ENCODE measurements around the gene SLC5A9. TPM values are rescaled to one million over a fixed set of nuclear protein-coding genes. Genes with fewer than 3 reads are reported as not detected.
"Not testable (repeated sequence)": the region's sequence is repeated elsewhere in the genome, so short reads cannot be mapped to it uniquely, and the experiment has no call there.

Gene SLC5A9
- polyA plus RNA-seq, 10 donors = 0.86 to 3.5 (median 1.6) TPM

GRCh38 chr1:48236716-48237470 lies 14.4 kb downstream of the SLC5A9 start:
- peak in 2 of 3 donors; percentile 19 to 48 for DNase-seq

GRCh38 chr1:48242141-48242736 lies 19.7 kb downstream of the SLC5A9 start:
- no peak for DNase-seq

GRCh38 chr1:48245106-48245505 lies 22.6 kb downstream of the SLC5A9 start:
- peak in 2 of 3 donors; percentile 16 to 34 for DNase-seq

DNA sequence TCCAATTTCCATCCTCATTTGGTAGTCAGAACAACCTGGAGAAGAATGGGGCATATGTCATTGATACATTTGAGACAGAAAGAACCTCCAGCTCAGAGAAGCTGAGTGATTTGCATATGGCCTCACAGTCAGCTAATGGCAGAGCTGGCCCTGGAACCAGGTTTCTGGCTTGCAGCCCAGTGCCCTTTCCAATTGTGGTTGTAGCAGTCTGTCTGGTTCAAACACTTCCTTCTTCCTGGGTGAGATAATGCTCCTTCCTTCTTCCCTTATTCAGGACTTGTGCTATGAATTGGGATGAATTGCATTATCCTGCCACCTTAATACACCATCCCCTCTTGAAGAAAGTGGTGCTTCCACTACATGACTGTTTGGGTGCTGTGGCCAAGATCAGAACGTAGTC lies 24.2 kb downstream of the SLC5A9 start:
- DNase-seq = no peak

DNA sequence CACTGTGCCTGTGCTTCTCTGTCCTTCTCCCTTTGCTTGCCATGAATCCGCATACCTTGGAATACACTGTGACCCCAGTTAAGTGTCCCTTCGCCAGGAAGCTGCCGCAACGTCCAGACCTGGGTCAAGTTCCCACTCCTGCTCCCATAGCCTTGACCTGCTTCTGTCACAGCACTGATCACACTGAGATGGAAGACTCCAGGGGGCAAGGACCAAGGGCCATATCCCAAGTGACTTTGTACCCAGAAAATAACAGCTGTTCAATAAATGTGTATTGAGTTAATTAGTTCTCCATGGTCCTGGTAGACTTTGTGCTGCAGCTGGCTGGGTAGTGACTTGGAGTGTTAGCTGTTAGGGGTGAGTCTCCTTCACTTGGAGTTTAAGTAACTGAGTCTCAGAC lies 25.8 kb downstream of the SLC5A9 start:
- no peak for DNase-seq

- no peak for DNase-seq
These were observed 27.4 kb downstream of the SLC5A9 start for GRCh38 chr1:48249868-48250267.

- no peak for DNase-seq
These were observed 28.1 kb downstream of the SLC5A9 start for GRCh38 chr1:48250572-48250971.

- DNase-seq = no peak
These were observed 28.8 kb downstream of the SLC5A9 start for GRCh38 chr1:48251323-48251722.

DNA sequence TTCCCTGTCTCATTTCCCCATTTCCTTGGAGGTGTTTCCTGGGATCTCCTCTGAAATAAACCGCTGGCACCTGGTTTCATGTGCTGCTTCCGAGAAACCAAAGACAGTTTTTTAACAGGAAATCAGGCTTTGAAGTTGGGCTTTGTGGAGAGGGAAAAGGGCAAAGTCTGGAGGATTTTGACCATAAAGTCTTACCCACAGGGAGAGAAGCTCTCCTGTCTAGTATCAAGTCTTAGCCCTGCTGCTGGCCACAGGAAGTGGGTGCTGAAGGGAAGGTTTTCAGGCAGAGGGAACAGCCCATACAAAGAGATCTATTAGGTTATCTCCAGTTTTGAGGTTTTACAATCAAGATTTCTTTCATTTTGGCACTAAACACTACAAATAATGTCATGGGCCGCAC lies 29.3 kb downstream of the SLC5A9 start:
- no peak for DNase-seq

DNA sequence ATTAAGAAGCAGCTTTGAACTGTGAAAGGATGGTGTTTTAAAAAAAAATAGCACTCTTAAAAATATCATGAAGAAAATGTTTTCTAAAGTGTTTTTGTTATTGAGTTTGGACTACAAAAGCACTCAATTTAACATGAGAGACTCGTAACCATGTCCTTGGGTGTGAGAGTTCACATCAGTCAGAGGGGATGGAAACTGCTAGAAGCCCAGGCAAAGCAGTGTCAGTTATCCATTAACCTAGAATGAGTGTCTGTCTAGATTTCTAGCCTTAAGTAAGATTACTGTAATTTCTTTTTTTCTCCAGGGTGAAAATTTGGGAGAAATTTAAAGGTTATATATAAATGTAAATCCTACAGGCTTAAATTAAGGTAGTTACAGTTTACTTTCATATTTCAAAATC lies 31.7 kb downstream of the SLC5A9 start:
- no peak for DNase-seq

GRCh38 chr1:48258106-48258505 lies 35.6 kb downstream of the SLC5A9 start:
- no peak for DNase-seq

- DNase-seq = no peak
These were observed 39.4 kb downstream of the SLC5A9 start for GRCh38 chr1:48261881-48262400.

GRCh38 chr1:48263041-48263440 lies 40.5 kb downstream of the SLC5A9 start:
- peak in 1 of 3 donors; percentile 15 for DNase-seq

GRCh38 chr1:48266576-48266975 lies 44.1 kb downstream of the SLC5A9 start:
- peak in 1 of 3 donors; percentile 34 for DNase-seq

DNA sequence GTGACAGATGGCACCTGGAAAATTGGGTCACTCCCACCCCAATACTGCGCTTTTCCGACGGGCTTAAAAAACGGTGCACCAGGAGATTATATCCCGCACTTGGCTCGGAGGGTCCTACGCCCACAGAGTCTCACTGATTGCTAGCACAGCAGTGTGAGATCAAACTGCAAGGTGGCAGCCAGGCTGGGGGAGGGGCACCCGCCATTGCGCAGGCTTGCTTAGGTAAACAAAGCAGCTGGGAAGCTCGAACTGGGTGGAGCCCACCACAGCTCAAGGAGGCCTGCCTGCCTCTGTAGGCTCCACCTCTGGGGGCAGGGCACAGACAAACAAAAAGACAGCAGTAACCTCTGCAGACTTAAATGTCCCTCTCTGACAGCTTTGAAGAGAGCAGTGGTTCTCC lies 54.9 kb downstream of the SLC5A9 start:
- DNase-seq = not testable (repeated sequence)

DNA sequence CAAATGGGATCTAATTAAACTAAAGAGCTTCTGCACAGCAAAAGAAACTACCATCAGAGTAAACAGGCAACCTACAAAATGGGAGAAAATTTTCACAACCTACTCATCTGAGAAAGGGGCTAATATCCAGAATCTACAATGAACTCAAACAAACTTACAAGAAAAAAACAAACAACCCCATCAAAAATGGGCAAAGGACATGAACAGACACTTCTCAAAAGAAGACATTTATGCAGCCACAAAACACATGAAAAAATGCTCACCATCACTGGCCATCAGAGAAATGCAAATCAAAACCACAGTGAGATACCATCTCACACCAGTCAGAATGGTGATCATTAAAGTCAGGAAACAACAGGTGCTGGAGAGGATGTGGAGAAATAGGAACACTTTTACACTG lies 59.8 kb downstream of the SLC5A9 start:
- not testable (repeated sequence) for DNase-seq

DNA sequence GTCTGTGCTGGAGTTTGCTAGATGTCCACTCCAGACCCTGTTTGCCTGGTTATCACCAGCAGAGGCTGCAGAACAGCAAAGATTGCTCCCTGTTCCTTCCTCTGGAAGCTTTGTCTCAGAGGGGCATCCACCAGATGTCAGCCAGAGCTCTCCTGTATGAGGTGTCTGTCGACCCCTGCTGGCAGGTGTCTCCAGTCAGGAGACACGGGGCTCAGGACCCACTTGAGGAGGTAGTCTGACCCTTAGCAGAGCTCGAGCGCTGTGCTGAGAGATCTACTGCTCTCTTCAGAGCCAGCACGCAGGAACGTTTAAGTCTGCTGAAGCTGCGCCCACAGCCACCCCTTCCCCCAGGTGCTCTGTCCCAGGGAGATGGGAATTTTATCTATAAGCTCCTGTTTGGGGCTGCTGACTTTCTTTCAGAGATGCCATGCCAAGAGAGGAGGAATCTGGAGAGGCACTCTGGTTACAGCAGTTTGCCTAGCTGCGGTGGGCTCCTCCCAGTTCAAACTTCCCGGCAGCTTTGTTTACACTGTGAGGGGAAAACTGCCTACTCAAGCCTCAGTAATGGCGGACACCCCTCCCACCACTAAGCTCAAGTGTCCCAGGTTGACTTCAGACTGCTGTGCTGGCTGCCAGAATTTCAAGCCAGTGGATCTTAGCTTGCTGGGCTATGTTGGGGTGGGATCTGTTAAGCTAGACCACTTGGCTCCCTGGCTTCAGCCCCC lies 62.3 kb downstream of the SLC5A9 start:
- DNase-seq = not testable (repeated sequence)

DNA sequence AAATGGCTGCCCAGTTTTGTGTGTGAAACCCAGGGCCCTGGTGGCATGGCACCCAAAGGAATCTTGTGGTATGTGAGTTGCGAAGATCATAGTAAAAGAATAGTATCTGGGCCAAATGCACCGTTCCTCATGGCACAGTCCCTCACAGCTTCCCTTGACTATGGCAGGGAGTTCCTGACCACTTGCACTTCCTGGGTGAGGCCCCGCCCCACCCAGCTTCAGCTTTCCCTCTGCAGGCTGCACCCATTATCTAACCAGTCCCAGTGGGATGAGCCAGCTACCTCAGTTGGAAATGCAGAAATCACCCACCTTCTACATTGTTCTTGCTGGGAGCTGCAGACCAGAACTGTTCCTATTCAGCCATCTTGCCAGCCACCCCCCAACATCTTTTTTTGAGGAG lies 63.0 kb downstream of the SLC5A9 start:
- no peak for DNase-seq

GRCh38 chr1:48291421-48291820 lies 68.9 kb downstream of the SLC5A9 start:
- no peak for DNase-seq

DNA sequence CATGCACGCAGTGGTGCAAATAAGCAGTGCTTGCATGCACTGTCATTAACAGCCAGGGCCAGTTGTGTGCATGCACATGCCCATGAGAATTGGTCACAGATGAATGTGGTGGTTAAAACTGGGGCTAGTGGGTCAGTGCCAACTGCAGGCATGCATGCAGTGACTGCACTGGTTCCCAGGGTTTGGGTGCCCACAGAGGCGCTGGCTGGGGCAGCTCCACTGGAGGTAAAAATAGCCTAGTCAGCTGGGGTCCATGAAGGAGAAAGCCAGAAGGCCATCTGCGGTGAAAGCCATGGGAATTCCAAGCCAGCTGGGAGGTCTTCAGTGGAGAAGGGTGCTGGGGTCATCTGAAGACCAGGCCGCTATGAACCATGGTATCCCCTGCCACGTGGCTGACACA lies 70.2 kb downstream of the SLC5A9 start:
- no peak for DNase-seq

- DNase-seq = not testable (repeated sequence)
These were observed 71.6 kb downstream of the SLC5A9 start for GRCh38 chr1:48294094-48294493.

DNA sequence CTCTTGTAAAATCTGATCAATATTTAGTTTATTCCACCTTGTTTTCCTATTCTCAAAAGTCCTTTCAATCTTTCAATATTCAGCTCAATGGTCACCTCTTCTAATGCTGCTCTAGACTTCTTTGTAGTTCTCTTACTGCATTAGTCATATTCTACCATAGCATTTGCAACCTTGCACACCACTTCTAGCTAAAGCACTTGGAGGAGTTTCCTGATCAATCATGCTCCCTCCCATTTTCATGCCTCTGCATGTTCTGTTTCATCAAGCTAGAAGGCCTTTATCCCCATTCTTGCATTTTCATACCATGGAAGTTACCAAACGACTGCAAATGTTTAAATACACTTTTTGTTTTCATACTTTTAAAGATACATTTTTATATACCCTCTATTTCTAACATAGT lies 72.1 kb downstream of the SLC5A9 start:
- DNase-seq = no peak
